HG02981 (cell line): ENCODE data around the gene ST8SIA1.

ENCODE experiments used
- ATAC-seq: cut with Tn5 transposase; IDR thresholded peaks from one replicate; pipeline ENCODE4 v1.9.1; 2021; ENCODE audit warnings: mild to moderate bottlenecking, moderate library complexity; ENCODE audit not compliant: unreplicated experiment

ST8SIA1 gene

DNA sequence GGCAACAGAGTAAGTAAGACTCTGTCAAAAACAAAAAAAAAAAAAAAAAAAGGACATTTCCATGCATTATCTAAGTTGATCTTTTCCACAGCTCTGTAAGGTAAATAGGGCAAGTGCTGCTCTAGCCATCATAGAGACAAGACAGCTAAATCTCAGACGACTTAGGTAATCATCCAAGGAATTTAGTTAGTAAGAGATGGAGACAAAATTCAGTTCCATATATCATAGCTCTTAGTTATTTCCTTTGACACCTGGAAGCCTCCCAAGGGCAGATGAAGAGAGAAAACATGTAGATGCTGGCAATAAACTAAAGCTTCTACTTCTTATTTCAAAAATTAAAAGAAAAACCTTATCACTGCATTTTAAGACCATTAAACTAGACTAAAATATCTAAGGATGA is 48.7 kb downstream of the ST8SIA1 start:
- no peak for ATAC-seq

DNA sequence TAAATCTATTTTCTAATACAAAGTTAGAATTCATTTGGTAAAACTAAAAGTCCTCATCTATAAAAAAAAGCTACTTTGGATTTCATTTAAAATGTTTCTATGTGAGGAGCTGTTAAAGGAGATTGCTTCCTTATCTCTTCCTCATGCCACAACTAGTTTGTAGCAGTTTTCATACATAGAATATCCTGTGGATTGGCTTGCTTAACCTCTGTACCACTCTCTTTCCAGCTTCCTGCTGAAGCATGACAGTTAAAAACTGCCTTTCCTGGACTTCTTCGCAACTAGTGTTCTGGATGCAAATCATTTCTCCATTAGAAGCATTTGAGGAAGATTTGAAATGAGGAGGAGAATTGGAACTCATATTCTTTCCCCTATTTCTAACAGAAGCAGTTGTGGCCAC is 49.6 kb downstream of the ST8SIA1 start:
- no peak for ATAC-seq

DNA sequence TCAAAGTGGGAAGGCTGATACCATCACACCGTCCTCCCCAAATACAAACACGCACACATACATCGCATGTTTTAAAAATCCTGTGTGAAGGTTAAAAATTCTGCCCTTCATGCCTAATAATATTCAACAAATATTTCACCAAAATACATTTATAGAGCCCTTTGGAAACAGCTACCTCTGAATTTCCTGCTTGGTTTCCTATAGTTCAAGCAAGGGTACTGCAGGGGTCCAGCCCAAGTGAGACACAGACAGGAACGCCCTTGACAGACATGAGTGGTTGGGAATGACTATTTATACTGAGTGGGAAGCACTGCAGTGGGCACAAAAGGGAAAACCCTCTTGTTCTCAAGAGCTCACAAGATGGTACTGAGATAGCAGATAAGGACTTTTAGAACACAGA is 51.0 kb downstream of the ST8SIA1 start:
- no peak for ATAC-seq

DNA sequence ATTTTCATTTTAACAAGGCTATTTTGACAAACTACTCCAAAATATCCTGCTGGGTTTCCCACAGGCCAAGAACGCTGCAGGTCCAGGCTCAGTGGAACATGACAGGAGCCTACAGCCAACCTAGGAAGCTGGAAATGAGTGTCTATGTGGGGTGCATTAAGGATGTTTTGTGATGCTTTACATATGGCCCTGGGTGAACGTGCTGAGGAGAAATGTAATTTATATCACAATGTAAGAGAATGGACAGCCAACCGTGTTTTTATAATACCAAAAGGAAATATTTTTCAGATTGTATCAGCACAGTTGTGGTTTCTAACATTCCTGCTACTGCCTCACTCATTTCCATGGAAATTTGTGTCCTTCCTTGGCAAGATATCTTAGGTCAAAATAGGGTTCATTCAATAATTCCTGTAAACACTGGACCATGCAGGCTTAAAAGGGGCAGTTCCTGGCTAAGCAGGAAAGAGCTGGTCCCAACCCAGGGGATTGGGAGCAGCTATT is 51.5 kb downstream of the ST8SIA1 start:
- no peak for ATAC-seq

DNA sequence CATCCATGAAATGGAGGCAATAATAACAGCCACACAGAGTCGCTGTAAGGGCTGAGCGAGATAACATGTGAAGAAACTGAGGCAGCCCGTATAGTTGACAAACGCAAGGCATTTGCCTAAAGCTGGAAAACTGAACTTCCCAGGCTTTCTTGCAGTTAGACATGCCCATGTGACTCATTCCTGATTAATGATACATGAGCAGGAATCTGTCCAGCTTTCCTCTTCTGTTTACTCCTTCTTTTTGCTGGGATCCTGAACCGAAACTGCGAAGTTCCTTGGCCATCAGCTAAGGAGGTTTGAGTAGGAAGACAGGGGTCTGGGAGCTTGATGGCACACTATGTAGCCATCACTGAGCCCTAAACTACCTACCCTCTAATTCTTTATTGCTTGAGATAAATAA is 52.2 kb downstream of the ST8SIA1 start:
- ATAC-seq, result no peak

DNA sequence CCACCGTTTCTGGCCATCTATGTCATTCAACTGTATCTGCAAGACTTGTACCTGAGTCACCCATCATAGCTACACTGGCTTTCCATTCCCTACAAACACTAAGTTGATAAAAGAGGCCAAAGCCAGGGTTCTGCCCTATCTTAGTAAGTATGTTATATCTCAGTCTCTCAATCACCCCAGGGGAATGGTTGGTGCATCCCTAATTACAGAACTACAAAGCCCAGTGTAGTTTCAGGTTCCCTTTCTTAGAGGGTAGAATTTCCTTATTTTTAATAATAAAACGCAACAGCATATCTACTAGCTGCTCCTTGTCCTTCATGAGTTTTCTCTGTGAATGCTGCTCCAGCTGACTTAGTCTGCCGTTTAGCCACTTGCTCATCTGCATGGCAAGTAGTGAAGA is 57.6 kb downstream of the ST8SIA1 start:
- no peak for ATAC-seq

DNA sequence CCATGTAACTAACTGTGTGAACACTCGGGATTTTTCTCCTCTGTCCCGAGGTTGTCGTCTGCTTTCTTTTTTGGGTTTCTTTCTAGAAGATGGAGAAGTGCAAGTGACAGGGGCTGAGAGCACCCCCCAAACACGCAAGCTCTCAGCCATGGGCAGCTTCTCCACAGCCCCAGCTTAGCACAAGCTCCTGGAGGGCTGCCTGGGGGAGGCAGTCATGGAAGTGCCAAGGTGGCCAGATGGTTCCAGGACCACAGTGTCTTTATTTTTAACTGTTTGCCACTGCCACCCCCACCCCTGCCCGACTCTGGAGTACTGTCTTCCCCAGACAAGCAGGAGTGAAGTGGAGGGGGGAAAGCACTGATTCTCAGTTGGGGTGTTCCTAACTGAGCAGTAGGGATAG is 58.2 kb downstream of the ST8SIA1 start:
- ATAC-seq, result no peak

DNA sequence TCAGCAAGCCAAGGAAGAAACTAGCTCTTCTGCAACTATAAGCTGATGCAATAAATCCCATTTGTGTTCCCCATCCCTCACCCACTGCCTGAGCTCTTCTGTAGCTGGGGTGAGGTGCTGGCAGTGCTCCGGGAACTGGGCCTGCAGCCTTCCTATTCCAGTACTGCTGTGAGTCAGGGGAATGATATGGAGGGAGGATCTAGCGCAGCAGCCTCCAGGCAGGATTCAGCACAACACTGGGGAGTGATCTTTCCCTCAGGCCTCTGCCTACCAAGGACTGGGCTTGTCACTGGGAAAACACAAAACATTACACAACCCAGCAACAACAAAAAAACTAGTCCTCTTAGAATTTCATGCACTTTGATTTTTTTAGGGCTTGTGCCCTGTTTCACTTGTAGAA is 58.7 kb downstream of the ST8SIA1 start:
- ATAC-seq, result no peak

DNA sequence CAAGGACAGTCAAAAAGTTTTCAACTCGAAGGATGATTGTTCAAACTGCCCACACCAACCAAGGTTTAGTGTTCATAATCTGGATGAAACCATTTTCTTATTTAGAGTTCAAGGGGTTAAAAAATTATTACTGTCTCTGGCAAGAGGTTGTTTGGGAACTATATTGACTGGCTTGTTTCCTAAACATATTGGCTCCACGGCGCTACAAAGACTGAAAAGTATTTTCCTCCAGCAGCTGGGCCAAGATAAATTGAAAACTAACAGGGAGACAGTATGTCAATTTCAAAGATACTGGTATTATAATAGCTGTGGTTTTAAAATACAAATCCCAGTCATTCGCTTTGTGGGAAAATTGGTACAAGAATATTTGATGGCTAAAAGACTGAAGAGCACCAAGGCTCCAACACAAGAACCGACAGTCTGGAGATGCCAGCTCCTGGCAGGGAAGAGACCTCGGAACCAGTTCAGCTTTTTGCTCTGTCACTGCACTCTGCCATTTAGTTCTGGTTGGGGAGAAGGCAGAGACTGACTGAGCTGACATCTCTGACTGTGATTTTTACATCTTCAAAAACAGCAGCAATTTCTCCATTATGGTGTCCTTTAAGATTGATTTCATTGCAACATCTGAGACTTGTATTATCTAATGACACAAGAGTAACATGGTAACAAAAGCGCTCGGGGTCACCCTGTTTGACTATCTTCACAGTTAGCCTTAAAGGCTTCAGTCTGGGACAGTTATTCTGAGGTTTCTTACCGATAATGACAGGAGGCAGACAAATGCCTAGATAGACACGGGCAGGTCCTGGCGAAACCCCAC is 62.0 kb downstream of the ST8SIA1 start:
- ATAC-seq, result no peak

DNA sequence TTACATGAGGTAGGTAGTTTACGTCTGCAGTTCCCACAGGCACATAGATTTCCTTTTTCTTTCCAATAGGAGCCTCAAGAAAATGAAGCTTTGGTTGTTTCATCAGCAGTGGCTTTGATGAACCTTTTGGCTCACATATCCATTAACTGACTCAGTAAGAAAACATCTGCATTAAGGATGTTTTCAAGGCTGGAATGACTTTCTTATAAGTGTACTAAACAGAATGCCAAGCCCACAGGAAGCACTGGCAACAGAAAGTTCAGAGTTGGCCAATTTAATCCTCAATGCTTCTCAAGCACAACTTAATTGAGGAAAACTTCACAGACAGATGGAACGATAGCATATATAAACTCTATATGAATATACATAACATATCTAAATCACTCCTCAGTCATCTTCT is 63.5 kb downstream of the ST8SIA1 start:
- no peak for ATAC-seq

DNA sequence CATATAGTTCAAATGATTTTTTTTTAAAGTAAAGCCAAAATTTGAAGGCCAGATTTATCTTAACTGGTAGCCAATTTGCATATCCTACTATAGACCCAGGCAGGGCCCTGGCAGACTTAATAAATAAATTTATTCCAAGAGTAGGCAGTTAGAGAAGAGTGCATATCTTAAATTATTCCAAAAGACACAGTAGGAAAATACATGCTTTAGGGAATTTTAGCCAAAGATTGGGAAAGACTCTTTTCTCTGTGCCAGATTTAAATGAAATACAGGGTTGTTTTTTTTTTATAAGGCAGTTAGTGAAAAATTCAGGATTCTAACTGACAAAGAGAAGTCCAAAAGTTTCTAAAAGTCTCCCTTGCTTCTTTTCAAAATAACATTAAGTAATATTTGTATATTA is 65.5 kb downstream of the ST8SIA1 start:
- no peak for ATAC-seq

DNA sequence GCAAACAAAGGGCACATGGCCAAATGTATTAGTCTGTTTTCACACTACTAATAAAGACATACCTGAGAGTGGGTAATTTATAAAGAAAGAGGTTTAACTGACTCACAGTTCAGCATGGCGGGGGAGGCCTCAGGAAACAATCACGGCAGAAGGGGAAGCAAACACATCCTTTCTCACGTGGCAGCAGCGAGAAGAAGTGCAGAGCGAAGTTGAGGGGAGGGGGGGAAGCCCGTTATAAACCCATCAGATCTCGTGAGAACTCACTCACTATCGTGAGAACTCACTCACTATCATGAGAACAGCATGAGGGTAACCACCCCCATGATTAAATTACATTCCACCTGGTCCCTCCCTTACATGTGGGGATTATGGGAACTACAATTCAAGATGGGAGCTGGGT is 66.1 kb downstream of the ST8SIA1 start:
- no peak for ATAC-seq

DNA sequence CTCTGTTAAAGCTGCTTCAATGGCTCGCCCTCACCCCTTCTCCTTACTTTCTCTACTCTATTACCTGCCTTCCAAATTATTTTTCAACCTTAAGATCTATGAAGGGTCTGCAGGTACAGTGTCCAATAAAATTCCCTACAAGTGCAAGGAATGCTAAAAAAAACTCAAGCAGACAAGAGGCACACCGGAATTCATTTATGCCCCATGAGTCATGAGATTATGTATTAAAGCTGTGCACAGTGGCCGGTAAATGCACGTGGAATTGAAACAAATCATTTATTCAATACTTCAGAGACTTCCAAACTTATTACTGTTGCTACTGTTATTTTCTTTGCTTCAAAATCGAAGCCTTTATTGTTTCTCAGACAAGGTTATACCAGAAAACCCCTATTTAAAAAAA is 68.4 kb downstream of the ST8SIA1 start:
- ATAC-seq, result no peak

DNA sequence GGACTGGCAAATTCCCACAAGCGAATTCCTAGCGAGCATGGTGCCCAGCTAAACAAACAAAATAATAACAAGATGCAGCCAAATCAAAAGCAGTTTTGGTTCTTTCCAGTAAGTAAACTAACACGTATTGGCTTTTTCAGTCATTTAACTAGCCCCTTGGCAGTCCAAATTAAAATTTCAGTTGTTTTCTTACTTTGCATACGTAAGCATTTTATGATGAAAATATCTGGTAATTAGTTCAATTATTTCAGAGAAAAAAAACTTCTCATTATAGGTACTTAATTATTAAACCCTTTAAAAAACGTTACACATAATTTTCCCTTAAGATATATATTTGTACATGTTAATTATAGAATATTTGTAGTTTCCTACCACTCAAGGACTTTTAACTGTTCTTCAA is 70.1 kb downstream of the ST8SIA1 start:
- ATAC-seq, result no peak

DNA sequence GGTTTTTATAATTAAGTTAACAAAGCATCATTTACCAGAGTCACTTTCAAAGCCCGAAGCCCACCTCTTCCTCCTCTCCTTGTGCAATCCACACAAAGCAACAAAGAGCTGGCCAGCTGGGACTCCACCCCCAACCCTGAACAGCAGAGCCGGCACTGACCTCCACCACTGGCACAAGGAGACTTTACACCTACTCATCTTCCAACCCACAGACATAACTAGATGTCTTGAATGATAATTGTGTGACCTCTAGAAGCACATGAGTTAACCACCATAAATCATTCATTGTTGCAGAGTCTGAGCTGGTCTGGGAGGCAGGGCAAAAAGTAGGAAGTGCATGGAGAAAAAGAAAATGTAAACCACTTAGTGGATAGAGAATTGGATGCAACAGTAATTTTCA is 72.2 kb downstream of the ST8SIA1 start:
- ATAC-seq, result no peak

DNA sequence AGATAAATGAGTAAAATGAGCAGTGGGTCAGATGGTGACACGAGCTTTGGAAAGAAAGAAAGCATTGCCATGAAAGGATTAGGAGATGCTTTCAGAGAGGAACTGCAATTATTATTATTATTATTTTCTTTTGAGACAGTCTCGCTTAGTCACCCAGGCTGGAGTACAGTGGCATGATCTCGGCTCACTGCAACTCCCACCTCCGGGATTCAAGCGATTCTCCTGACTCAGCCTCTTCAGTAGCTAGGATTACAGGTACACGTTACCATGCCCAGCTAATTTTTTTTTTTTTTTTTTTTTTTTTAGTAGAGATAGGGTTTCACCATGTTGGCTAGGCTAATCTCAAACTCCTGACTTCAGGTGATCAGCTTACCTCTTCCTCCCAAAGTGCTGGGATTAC is 77.4 kb downstream of the ST8SIA1 start:
- no peak for ATAC-seq

DNA sequence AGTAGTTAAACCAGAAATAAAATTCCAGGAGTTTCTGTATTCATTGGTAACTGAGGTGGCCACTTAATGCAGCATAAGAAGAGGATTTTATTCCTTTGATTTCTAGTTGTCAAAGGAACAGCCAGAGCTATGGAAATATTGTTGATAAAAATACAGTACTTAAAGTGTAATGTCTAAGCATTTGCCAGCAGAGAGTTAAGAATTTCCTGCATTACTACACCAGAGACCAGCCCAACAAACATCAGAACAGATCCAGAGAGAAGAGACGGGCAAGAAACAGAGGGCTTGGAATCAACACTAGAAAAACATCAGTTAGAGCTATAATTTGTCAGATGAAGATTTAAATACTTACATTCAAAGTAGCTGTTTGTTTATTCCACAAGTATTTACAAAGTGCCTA is 77.9 kb downstream of the ST8SIA1 start:
- ATAC-seq, result no peak

DNA sequence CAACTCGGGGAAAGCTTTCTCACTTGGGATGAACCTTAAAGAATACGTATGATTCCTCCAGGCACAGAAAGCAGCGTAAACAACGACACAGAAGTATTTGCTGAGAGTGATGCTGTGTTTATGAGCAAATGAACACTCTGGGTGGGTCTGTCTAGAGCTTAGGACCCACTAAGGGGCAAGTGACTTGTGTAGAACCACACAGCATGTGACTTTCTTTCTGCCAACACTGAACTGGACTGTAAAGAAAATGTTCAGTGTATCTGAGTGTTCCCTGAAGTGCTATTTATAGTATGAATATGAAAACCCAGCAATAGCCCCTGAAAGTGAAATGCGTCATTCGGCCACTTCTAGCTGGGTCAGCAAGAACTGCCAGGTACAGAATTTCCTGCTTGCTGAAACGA is 78.5 kb downstream of the ST8SIA1 start:
- no peak for ATAC-seq

DNA sequence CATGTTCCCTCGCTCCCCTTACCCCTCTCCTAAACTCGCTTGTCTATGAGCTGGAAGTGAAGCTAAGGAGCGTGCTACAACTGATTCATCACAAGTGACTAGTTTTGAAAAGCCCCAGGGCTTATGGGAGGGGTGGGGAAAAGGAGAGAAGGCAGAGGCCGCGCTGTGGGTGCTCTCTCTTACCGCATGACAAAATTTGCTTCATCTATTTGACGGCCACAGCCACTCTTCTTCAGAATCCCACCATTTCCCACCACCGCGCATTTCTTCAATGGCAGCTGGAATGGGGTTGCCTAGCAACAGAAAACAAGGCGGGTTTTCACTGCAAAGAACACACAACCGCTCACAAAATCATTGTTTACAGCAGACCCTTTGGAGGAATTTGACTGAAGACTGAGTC is 79.4 kb downstream of the ST8SIA1 start:
- ATAC-seq, result no peak

DNA sequence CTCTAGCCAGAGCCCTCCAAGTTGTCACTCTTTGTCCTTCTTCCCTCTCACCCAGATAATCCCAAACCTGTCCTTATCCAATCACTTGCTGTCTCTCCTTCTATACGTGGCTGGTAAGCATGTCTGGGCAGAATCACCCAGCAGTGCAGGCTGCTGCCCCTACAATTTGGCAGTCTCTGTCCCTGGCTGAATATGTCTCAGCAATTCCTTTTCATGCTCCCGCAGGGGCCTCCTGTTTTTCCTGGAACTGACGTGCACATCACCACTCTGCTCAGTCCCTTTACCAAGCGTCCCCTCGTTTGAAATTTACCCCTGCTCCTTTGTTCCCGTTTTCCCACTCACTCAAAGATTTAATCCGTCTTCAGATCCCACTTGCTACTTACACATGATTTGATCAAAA is 80.0 kb downstream of the ST8SIA1 start:
- ATAC-seq, result no peak

DNA sequence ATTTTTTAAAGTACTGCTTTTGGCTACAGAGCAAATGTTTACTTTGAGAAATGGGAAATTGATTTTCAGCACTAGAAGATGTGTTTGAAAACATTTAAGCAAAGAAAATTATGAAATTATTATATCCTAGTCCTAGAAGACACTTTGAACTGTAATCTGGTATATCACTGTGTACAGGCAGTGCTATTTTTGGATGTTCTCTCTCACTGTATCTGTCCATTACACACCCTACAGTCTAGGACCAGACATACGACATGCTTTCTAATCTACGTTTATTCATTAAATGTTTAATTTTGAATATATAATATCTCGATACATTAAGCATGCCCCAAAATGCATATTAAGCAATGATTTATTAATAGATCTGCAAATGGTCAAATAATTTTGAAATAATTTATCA is 82.5 kb downstream of the ST8SIA1 start:
- no peak for ATAC-seq

DNA sequence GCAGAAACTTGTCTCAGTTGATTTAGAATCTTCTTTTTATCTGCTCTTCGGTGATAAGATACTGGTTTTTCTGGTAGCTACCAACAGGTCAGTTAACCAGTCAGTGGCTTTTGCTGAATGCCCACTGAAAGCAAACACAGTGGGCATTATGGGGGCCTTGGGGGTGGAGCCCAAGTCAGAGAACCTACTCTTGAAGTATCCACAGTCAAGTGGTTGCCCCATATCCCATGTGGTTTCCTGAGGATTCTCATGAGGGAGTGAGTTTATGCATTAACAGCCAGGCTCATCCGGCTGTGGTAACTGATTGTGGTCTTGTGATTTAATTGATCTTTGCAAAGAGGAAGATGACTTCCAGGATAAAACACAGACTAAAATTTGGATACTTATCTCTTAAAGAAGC is 83.7 kb downstream of the ST8SIA1 start:
- no peak for ATAC-seq

DNA sequence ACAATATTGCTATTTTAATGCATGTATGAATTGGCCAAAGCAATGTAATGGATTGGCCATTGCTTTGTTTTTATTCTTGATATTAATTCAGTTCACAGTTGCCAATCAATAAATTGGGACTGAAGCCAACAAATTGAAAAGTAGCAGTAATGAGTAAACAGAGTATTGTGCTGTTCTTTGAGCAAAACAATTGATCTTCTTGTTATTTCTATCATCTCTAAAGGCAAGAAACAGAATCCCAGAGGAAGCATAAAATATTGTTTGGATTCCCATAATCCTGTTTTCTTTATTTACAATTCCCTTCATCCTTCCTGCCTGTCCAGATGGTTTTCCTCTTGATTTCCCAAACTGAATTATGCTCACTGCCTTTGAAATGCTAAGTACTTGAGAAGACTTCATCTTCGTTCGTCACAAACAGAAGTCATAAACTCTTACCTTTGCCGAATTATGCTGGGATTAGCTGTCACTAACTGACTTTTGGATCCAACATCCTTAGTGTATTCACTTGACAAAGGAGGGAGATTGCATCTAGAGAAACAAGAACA is 85.9 kb downstream of the ST8SIA1 start:
- ATAC-seq, result no peak
